Right renal cortex interstitium (tissue), 3 donors: Measurements from ENCODE around the gene SIT1. TPM values are rescaled to one million over a fixed set of nuclear protein-coding genes. Genes with fewer than 3 reads are reported as not detected.

Experiments
- DNase-seq, 3 donors: peaks; one replicate each; pipeline ENCODE4 v3.0.0-alpha.2; 2013; ENCODE audit warnings: low read depth in 3 of 3, low spot score in 2 of 3
- polyA plus RNA-seq, 3 donors: library from polyadenylated mRNA; unstranded; fragments of 120-200 nt; gene quantifications; one replicate each; pipeline ENCODE4 v1.2.1, GENCODE V29; 2013; ENCODE audit not compliant: insufficient read length in 3 of 3

Gene SIT1
- polyA plus RNA-seq, 3 donors, result 0.29 to 0.38 (median 0.36) TPM

DNA sequence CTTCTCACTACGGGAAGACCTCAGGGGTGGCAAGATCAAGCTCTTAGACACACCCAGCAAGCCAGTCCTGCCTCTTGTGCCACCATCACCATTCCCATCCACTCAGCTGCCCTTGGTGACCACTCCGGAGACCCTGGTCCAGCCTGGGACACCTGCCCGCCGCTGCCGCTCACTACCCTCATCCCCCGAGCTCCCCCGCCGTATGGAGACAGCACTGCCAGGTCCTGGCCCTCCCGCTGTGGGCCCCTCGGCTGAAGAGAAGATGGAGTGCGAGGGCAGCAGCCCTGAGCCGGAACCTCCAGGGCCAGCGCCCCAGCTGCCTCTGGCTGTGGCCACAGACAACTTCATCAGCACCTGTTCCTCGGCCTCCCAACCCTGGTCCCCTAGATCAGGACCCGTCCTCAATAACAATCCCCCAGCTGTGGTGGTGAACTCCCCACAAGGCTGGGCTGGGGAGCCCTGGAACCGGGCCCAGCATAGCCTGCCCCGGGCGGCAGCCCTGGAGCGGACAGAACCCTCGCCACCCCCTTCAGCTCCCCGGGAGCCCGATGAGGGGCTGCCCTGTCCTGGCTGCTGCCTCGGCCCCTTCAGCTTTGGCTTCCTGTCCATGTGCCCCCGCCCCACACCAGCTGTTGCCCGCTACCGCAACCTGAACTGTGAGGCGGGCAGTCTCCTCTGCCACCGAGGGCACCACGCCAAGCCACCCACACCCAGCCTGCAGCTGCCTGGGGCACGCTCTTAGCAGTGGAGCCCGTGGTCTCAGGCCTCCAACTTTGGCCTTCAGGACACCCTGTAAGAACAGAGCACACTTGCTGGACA lies 41.5 kb downstream of the SIT1 start:
- no peak for DNase-seq

DNA sequence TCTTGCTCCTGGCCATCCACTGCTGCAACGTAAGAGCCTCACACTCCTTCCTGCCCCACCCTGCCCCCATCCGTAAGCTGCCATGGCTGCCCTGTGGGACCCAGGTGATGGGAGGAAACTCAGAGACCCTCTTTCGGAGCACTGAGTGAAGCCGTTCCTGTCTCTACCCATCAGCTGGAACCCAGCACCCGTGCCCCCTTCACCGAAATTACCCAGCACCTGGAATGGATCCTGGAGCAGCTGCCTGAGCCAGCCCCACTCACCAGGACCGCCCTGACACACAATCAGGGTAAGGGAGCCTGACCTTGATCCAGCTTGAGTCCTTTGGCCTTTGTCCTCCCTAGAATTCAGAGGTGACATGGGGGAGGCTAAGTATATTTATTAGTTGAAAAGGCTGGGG lies 42.5 kb downstream of the SIT1 start:
- no peak for DNase-seq

DNA sequence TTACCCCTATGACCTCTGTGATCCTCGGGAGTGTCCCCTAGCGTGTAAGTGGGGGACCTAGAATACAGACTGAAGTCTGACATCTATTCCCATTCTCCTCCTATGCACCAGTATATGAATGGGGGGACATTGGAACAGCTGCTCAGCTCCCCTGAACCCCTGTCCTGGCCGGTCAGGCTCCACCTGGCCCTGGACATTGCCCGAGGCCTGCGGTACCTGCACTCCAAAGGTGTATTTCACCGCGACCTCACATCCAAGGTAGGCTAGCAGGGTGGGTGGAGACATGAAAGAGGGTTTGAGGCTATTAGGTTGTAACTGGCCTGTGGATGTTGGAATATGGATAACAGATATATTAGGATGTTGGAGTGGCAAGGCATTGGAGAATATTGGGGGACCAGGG lies 44.0 kb downstream of the SIT1 start:
- DNase-seq, result no peak

DNA sequence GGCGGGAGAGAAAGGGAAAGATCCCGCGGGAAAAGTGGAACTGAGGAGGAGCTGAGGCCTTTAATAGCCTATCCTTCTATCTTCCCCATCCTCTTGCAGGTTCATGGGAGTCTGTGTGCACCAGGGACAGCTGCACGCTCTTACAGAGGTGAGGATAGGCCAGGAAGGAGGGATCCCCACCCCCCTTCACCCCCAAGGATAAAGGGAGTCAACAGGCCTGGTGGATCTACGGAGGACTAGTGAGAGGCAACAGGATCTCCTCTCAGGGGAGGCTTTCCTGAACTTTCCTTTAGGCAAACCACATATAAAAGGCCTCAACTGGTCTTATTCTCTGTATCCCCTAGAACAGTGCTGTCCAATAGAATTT lies 44.6 kb downstream of the SIT1 start:
- DNase-seq, result no peak

DNA sequence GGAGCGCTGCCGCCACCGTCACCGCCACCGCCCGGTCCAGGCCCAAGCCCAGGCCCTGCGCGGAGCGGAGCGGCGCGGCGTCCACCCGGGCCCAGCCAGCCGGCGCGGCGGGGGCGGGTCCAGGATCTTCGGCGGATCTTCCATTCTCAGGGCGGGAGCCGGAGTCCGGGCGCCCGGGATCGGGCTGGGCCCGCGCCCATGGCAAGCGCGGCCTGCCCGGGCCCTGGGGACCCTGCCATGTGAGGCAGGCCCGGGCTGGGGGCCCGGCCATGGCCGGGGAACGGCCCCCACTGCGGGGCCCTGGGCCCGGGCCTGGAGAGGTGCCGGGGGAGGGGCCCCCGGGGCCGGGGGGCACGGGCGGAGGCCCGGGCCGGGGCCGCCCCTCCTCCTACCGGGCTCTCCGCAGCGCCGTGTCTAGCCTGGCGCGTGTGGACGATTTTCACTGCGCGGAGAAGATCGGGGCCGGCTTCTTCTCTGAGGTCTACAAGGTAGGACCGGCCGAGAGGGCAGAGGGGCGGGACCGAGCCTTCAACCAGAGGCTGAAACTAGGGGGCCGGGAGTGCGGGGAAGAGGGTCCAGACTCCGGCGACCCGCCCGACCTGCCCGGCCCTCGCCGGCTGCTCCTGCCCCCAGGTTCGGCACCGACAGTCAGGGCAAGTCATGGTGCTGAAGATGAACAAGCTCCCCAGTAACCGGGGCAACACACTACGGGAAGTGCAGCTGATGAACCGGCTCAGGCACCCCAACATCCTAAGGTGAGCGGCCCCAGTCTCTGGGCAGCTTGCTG lies 45.2 kb downstream of the SIT1 start:
- no peak for DNase-seq

DNA sequence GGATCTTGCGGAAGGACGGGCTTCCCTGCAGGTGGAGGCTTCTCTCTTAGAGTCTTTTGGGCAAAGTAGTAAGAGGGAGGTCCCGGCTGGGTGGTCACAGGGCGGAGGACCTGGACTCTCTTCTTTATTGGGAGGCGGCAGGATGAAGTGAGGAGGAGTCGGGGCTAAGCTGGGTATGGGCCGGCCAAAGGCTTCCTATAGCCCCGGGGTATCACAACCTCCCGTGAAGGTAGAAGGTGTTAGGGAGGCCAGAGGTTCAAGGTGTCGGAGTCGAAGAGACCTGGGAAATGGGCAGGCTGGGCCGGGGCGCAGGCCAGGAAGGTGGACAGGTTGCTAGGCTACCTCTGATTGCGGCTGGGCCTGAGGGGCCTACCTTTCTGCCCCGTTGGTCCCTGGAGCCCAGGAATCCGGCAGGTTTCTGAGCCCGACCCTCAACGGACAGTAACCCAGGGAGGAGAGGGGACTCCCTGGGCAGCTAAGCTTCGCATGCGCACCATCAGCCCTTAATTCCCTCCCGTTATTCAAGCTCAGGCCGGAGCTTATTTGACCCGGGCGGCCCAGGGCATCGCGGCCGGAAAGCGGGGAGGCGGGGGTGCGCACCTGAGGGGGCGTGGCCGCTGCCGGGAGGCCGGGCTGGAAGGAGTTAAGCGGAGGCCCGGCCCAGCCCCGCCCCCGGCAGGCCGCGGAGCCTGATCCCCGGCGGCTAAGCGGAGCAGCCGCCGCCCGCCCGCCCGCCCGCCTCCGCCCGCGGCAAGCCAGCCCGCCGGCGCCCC lies 46.0 kb downstream of the SIT1 start, which contains the start of gene TESK1:
TSS of gene TESK1 (plus strand) at position 685 of the 773 bp plus-strand sequence. CDS start 358 bp downstream, outside the sequence.
- peak in 1 of 3 donors; percentile 37 for DNase-seq

DNA sequence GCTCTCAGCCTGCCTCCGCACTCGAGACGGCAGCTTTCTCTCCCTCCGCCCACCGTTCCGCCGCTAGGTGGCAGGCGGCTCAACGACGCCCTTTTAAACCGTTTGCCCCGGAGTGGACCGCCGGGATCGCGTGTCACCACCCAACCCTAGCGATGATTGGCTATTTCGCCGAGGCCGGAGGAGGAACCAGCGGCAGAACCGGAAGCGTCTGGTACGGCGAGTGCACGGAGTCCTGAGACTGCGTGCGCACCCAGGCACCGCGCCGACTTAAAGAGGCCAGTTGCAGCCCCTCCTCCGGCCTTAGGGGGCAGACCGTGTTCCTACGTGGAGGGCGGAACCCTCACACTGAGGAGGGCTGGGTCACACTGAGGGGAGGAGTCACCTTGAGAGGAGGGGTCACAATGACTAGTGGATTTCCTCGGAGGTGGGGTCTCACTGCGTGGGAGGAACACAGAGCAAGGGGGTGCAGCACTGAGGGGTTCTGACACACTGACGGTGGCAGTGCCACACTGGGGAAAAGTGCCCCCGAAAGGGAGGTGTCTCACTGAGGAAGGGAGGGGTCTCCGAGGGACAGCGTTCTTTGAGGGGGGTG lies 46.6 kb downstream of the SIT1 start:
- peak; percentile 98 to 100 (median 98) for DNase-seq

DNA sequence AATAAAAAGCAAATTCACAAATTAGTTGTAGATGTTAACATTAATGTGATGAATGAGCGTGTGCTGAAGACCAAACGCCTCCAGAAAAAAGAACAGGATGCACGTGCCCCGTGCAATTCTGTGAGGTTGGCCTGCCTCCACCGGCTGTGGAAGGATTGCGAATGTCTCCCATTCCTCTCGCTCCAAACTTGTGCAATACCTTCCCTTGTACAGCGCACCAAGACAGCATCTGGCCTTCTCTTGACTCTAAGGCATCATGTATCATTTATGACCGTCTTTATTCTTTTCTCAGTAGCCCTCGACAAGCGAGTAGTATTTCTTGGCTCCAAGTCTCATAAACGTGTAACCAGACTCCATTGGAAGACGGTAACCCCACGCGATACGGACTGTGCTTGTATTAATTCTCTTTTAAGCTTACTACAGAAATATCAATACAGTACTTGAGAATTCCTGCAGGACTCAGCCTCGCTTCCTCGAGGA lies 47.2 kb downstream of the SIT1 start:
- peak in 1 of 3 donors; percentile 80 for DNase-seq

DNA sequence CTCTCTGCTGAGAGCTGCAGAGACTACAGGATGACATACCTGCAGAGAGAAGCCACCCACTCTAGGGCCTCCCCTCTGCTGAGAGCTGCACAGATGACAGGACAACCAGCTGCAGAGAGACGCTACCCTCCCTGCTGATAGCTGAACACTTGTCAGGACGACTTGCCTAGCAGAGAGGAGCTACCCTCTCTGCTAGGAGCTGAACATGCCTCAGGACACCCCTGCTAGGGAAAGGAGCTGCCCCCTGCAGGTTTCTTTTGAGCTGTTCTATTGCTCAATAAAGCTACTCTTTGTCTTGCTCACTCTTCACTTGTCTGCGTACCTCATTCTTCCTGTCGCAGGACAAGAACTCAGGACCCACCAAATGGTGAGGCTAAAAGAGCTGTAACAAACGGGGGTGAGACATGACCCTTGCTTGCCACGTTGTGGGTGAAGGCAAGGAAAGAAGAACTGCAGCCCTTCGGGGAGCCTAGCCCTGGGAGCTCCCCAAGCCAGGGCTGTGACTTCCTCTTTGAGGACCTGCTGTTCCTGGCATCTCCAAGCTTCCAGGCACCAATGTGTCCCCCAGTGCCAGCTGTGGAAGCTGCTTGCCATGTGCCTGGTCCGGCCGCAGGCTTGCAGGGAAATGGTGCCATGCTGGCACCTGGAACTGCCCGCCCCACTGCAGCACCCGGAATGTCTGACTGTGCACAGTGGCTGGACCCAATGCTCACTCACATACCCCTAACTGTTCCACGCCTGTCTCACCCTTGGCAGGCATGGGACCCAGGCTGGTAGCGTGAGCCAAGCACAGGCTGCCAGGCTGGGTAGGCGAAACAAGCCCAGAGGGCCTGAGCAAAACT lies 50.7 kb downstream of the SIT1 start:
- no peak for DNase-seq

Other genes starting within 250 kb of the SIT1 start
- 10 to 100 TPM; 16.5 to 16.9 (median 16.7) TPM for gene RUSC2, start 160.8 kb downstream of the SIT1 start, polyA plus RNA-seq
- 10 to 100 TPM; 30.4 to 37.8 (median 30.7) TPM for gene TESK1, start 45.7 kb downstream of the SIT1 start, polyA plus RNA-seq
- gene CD72, start 32.5 kb downstream of the SIT1 start, polyA plus RNA-seq, result 1 to 10 TPM; 2.1 to 2.7 (median 2.4) TPM
- gene RMRP, start 7.1 kb upstream of the SIT1 start, polyA plus RNA-seq, result not detected
- 10 to 100 TPM; 13.4 to 17.3 (median 15.6) TPM for gene CCDC107, start 7.4 kb upstream of the SIT1 start, polyA plus RNA-seq
- gene ARHGEF39, start 14.3 kb upstream of the SIT1 start, polyA plus RNA-seq, result 1 to 10 TPM; 7.4 to 8.1 (median 7.8) TPM
- 1 to 10 TPM in 1 of 3 donors, under 1 TPM in 2; 0.31 to 1.2 (median 0.60) TPM for gene CA9, start 23.0 kb upstream of the SIT1 start, polyA plus RNA-seq
- gene TPM2, start 39.0 kb upstream of the SIT1 start, polyA plus RNA-seq, result 100 to 1,000 TPM; 127 to 158 (median 147) TPM
- 100 to 1,000 TPM; 142 to 154 (median 143) TPM for gene TLN1, start 81.3 kb upstream of the SIT1 start, polyA plus RNA-seq
- gene CREB3, start 81.7 kb upstream of the SIT1 start, polyA plus RNA-seq, result 10 to 100 TPM; 40.4 to 42.4 (median 40.8) TPM
- gene GBA2, start 98.3 kb upstream of the SIT1 start, polyA plus RNA-seq, result 10 to 100 TPM; 94.3 to 99.8 (median 96.1) TPM
- 10 to 100 TPM; 28.2 to 29.0 (median 28.4) TPM for gene RGP1, start 98.4 kb upstream of the SIT1 start, polyA plus RNA-seq
- not detected for gene MSMP, start 103.3 kb upstream of the SIT1 start, polyA plus RNA-seq
- gene NPR2, start 140.7 kb upstream of the SIT1 start, polyA plus RNA-seq, result 10 to 100 TPM; 29.0 to 31.4 (median 29.5) TPM
- 1 to 10 TPM; 4.2 to 7.0 (median 5.8) TPM for gene SPAG8, start 161.3 kb upstream of the SIT1 start, polyA plus RNA-seq
- gene HINT2, start 164.1 kb upstream of the SIT1 start, polyA plus RNA-seq, result 10 to 100 TPM; 46.1 to 56.8 (median 53.5) TPM
- under 1 TPM; 0.07 to 0.12 (median 0.11) TPM for gene FAM221B, start 177.8 kb upstream of the SIT1 start, polyA plus RNA-seq
- 10 to 100 TPM; 21.0 to 25.3 (median 21.5) TPM for gene TMEM8B, start 178.3 kb upstream of the SIT1 start, polyA plus RNA-seq
- under 1 TPM in 1 of 3 donors, not detected in 2; 0.08 TPM for gene OR13J1, start 219.5 kb upstream of the SIT1 start, polyA plus RNA-seq